A673 (cell line): Measurements from ENCODE around the gene RAB3D.

Experiments
- EZH2 ChIP-seq: fragments of 200-600 bp; sonication (generic); IDR thresholded peaks from 2 replicates; pipeline ENCODE4 v1.6.1; 2017; ENCODE audit warnings: borderline replicate concordance, low read depth, mild to moderate bottlenecking, mixed read lengths, antibody characterized with exemption, low read length; ENCODE audit not compliant: poor library complexity, severe bottlenecking
- TF ChIP-seq, protein P1 (sequence below): fragments of 300-800, 200-600 bp; sonication (generic); conservative IDR thresholded peaks from 2 replicates; pipeline ENCODE4 v1.5.1; 2017; ENCODE audit warnings: low read depth, mild to moderate bottlenecking, antibody characterized with exemption, low read length, moderate library complexity, mixed read lengths

GRCh38 chr19:11295665-11296245 lies 43.7 kb downstream of the RAB3D start, which contains the start of gene TSPAN16:
- TF ChIP-seq, protein P1, sequence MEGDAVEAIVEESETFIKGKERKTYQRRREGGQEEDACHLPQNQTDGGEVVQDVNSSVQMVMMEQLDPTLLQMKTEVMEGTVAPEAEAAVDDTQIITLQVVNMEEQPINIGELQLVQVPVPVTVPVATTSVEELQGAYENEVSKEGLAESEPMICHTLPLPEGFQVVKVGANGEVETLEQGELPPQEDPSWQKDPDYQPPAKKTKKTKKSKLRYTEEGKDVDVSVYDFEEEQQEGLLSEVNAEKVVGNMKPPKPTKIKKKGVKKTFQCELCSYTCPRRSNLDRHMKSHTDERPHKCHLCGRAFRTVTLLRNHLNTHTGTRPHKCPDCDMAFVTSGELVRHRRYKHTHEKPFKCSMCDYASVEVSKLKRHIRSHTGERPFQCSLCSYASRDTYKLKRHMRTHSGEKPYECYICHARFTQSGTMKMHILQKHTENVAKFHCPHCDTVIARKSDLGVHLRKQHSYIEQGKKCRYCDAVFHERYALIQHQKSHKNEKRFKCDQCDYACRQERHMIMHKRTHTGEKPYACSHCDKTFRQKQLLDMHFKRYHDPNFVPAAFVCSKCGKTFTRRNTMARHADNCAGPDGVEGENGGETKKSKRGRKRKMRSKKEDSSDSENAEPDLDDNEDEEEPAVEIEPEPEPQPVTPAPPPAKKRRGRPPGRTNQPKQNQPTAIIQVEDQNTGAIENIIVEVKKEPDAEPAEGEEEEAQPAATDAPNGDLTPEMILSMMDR, result no peak
- no peak for TF ChIP-seq EZH2
